HFFc6 (cell line): ENCODE results near the gene SLC4A5. TPM values are rescaled to one million over a fixed set of nuclear protein-coding genes. Genes with fewer than 3 reads are reported as not detected.

Experiments used
- DNase-seq: peaks from one replicate; pipeline ENCODE4 v3.0.0-alpha.2; 2018
- H3K27ac Mint-ChIP-seq: 2 replicates; pipeline ENCODE4 v1.8.0; 2020; ENCODE audit warnings: mild to moderate bottlenecking, mixed read lengths
- H3K27me3 Mint-ChIP-seq: 2 replicates; pipeline ENCODE4 v1.8.0; 2021; ENCODE audit warnings: mild to moderate bottlenecking, moderate library complexity, mixed read lengths; ENCODE audit not compliant: insufficient read depth
- H3K36me3 Mint-ChIP-seq: 2 replicates; pipeline ENCODE4 v1.8.0; 2021; ENCODE audit warnings: low read depth, mixed read lengths
- H3K4me1 Mint-ChIP-seq: 2 replicates; pipeline ENCODE4 v1.8.0; 2020; ENCODE audit warnings: low read depth, mixed read lengths
- H3K4me3 Mint-ChIP-seq: 2 replicates; pipeline ENCODE4 v1.8.0; 2020; ENCODE audit warnings: mild to moderate bottlenecking, moderate library complexity, mixed read lengths
- H3K9me3 Mint-ChIP-seq: 2 replicates; pipeline ENCODE4 v1.8.0; 2020; ENCODE audit warnings: mild to moderate bottlenecking, mixed read lengths
- total RNA-seq, 6 experiments: library from RNA; stranded (reverse); fragmentation: NEBNext Ultra II Directional; extraction: Animal tissue kit (Norgen Biotek cat#: 25700); gene quantifications; 2 replicates in 1 of 6; 3 replicates in 5 of 6; pipeline ENCODE4 v1.2.3, GENCODE V29; 2021
- TF ChIP-seq, protein P1 (sequence below): fragments of 200-600 bp; sonication (generic); IDR thresholded peaks from 2 replicates; pipeline ENCODE4 v1.5.0; 2021; ENCODE audit warnings: antibody characterized with exemption, mild to moderate bottlenecking

Gene SLC4A5
- total RNA-seq, 6 experiments from 2014 or later = 0.19 to 0.40 (median 0.31) TPM; not detected in 3

- no peak for DNase-seq
- Mint-ChIP-seq H3K27me3 (peaks cover 10% of the 10 kb centered on the region), H3K9me3 (no peaks in the 10 kb centered on the region), H3K4me3 (no peak overlapping the region), H3K4me1 (no peaks in the 10 kb centered on the region), H3K36me3 (no peaks in the 10 kb centered on the region), H3K27ac (no peak overlapping the region)
- TF ChIP-seq, protein P1, sequence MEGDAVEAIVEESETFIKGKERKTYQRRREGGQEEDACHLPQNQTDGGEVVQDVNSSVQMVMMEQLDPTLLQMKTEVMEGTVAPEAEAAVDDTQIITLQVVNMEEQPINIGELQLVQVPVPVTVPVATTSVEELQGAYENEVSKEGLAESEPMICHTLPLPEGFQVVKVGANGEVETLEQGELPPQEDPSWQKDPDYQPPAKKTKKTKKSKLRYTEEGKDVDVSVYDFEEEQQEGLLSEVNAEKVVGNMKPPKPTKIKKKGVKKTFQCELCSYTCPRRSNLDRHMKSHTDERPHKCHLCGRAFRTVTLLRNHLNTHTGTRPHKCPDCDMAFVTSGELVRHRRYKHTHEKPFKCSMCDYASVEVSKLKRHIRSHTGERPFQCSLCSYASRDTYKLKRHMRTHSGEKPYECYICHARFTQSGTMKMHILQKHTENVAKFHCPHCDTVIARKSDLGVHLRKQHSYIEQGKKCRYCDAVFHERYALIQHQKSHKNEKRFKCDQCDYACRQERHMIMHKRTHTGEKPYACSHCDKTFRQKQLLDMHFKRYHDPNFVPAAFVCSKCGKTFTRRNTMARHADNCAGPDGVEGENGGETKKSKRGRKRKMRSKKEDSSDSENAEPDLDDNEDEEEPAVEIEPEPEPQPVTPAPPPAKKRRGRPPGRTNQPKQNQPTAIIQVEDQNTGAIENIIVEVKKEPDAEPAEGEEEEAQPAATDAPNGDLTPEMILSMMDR = no peak
Observed at GRCh38 chr2:74253971-74254310, 89.3 kb downstream of the SLC4A5 start.

GRCh38 chr2:74253306-74253970 is 89.8 kb downstream of the SLC4A5 start:
- Mint-ChIP-seq H3K27me3 (peaks cover 10% of the 10 kb centered on the region), H3K4me3 (no peak overlapping the region), H3K4me1 (no peaks in the 10 kb centered on the region), H3K9me3 (no peaks in the 10 kb centered on the region), H3K36me3 (no peaks in the 10 kb centered on the region), H3K27ac (no peak overlapping the region)
- TF ChIP-seq, protein P1 = no peak
- DNase-seq = no peak

GRCh38 chr2:74252862-74253261 is 90.4 kb downstream of the SLC4A5 start:
- no peaks in the 10 kb centered on the region for H3K36me3 Mint-ChIP-seq
- no peak overlapping the region for H3K27ac Mint-ChIP-seq
- no peak for DNase-seq
- no peaks in the 10 kb centered on the region for H3K4me1 Mint-ChIP-seq
- peaks cover 7% of the 10 kb centered on the region for H3K27me3 Mint-ChIP-seq
- no peak overlapping the region for H3K4me3 Mint-ChIP-seq
- no peaks in the 10 kb centered on the region for H3K9me3 Mint-ChIP-seq
- TF ChIP-seq, protein P1 = no peak

GRCh38 chr2:74252036-74252435 is 91.2 kb downstream of the SLC4A5 start:
- no peak for DNase-seq
- Mint-ChIP-seq H3K36me3 (no peaks in the 10 kb centered on the region), H3K27ac (no peak overlapping the region), H3K27me3 (peaks cover 4% of the 10 kb centered on the region; the same call in 1 of the 2 replicates), H3K4me3 (no peak overlapping the region), H3K9me3 (no peaks in the 10 kb centered on the region), H3K4me1 (no peaks in the 10 kb centered on the region)
- TF ChIP-seq, protein P1 = no peak

DNA sequence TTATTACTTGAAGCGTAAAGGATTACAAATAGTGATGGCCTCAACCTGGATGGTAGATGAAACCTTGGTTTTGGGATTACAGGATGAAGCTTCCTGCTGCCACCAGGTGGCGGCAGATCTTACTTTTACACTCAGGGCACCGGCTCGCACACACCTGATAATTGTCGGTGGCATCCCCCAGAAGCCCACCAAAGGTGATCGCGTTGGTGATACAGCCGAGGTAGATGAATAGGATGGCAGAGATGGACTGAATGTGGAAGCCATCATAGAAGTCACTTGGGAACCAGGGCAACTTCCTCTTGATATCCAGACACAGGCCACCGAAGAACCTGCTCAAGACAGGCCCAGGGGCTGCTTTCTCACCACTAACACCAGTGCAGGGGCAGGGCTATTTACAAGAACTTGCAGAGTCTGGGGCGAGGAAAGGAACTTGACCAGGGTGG is 93.0 kb downstream of the SLC4A5 start:
- Mint-ChIP-seq H3K27me3 (peaks cover 9% of the 10 kb centered on the region), H3K4me1 (no peaks in the 10 kb centered on the region), H3K9me3 (no peaks in the 10 kb centered on the region), H3K36me3 (no peaks in the 10 kb centered on the region), H3K27ac (no peak overlapping the region), H3K4me3 (no peak overlapping the region)
- TF ChIP-seq, protein P1 = peak; percentile 90
- DNase-seq = no peak
